Hematopoietic multipotent progenitor cell treated with erythropoietin and hydrocortisone succinate and interleukin-3 and kit ligand, for 4 days (in vitro differentiated cells): ENCODE measurements around the gene OBSL1.

Experiments used
- DNase-seq: peaks from one replicate; pipeline ENCODE4 v3.0.0-alpha.2; 2015

Gene OBSL1

DNA sequence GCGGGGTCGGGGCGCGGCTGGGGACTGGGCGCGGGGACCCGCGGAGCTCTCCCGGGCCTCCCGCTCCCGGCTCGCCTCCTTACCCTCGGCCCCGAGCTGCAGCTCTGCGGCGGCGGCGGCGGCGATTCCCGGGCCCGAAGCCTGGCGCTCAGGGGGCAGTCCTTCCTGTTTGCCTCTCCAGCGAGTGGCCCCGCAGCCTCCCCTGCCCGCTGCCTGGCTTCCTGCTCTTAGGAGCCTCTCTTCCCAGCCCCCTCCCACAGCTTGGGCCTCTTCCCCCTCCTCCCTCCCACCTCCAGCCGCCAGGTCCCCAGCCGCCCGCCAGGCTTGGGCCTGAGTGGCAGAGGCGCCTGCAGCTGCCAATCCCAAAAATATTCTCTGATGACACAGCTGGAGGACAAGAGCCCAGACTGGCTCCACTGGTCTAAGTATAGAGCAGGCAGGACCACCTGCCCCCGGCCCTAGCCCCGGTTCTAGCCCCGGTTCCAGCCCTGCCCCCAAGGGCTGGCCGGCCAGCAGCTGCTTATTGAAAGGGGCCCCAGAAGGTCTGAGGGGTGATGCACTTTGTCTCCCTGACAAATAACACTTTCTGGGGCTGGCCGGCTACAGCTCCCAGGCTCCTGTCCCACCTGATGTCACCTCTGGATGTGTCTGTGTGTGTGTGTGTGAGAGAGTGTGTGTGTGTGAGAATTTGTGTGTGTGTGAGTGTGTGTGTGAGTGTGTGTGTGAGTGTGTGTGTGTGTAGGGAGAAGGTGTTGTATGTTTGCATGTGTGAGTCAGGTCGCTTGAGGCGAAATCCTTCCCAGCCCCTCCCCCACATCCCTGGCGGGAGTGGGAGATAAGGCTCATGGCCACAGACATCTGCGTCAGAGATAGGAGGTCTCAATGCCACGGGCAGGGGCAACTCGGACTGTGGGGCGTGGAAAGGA lies at the start of gene OBSL1:
OBSL1 (minus strand) TSS at position 229 of the 926 bp plus-strand sequence. CDS start 307 bp downstream, outside the sequence.
- DNase-seq = peak; percentile 87

- DNase-seq = no peak
Measured at GRCh38 chr2:219620546-219620945, 49.2 kb upstream of the OBSL1 start.

- DNase-seq = no peak
Measured at GRCh38 chr2:219619235-219619634, 47.9 kb upstream of the OBSL1 start.

GRCh38 chr2:219618733-219619122 lies 47.4 kb upstream of the OBSL1 start:
- DNase-seq = no peak

- DNase-seq = no peak
Measured at GRCh38 chr2:219616550-219616949, 45.2 kb upstream of the OBSL1 start.

GRCh38 chr2:219615894-219616293 lies 44.6 kb upstream of the OBSL1 start:
- no peak for DNase-seq

DNA sequence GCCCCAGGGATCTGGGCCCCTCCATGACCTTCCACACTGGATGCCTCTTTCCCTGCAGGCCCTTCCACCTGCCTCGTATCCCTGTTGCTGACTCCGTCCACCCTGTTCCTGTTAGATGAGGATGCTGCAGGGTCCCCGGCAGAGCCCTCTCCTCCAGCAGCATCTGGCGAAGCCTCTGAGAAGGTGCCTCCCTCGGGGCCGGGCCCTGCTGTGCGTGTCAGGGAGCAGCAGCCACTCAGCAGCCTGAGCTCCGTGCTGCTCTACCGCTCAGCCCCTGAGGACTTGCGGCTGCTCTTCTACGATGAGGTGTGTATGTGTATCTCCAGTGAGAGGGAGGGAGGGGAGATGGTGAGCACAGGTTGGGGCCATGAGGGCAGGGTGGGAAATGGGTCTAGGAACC lies 43.7 kb upstream of the OBSL1 start:
- no peak for DNase-seq

DNA sequence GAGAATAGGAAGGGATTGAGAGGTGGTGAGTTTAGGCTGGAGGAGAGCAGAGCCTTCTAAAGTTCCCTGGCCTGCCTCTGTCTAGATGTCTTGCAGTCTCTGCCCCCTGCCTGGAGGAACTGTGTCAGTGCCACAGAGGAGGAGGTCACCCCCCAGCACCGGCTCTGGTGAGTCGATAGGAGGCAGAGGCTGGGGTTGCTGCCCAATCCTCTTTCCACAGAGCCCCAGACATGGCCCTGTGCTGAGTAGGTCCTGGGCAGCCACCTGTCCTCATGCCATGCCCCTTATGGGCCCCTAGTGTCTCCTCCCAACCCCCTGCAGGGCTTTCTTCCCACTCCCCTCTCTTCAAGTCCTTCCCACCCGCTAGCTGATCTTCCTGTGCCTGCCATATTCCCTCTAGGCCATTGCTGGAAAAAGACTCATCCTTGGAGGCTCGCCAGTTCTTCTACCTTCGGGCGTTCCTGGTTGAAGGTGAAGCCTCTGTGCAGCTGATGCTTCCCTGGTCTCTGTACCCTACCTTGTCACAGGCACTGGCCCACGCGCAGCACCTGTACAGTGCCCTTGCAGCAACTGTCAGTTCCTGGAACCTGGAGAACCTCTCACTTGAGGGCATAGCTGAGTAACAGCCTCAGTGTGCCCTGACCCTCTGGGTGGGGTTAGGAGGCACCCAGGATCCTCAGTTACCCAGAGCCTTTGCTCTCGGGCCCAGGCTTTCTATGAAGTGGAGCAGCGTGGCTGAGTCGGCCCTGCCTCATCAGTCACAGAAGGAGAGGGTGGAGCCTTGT lies 42.9 kb upstream of the OBSL1 start:
- no peak for DNase-seq

DNA sequence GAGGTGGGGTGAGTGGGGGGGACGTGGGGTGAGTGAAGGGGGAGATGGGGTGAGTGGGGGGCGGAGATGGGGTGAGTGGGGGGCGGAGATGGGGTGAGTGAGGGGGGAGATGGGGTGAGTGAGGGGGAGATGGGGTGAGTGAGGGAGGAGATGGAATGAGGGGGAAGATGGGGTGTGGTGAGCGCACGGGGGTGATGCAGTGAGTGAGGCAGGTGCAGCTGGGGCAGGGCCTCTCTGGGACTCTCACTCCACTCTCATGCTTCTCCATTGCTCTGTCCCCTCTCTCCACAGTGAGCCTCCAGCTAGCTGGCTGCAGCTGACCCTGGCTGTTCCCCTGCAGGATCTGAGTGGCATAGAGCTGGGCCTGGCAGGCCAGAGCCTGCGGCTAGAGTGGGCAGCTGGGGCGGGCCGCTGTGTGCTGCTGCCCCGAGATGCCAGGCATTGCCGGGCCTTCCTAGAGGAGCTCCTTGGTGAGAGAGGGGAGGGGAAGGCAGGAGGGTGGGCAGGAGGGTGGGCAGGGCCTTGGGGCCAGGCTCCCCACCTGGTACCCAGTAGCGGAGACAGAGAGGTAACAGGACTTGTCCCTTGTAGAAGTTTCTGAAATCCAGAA lies 42.2 kb upstream of the OBSL1 start:
- DNase-seq = no peak

GRCh38 chr2:219612577-219613286 lies 41.4 kb upstream of the OBSL1 start:
- DNase-seq = peak; percentile 44

DNA sequence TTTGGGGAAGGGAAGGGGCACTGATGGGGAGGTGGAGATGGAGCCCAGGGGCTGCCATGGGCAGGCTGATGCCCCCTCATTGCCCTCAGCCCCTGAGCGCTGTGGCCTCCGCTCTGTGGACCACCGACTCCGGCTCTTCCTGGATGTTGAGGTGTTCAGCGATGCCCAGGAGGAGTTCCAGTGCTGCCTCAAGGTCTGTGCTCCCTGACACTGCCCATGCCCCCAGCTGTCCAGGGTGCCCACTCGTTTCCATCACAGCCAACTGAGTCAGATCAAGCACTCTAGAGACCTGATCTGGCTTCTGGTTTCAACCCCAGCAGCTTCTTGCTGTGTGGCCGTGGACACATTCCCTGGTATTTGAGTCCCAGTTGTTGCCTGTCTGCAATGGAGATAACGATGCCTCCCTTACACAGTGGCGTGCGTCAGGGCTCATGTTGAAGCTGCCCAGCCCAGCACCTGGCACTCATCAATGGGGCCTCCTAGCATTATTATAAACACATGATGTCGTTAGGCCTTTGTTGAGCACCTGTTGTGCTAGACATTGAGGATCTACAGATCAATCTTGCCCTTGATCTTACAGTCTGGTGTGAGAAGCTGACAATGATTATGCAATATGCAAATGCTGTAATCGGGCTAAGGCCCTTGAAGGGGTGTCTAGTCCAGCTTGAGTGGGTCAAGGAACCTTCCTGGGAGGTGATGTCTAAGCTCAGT lies 40.7 kb upstream of the OBSL1 start:
- DNase-seq = peak; percentile 25

- DNase-seq = no peak
Measured at GRCh38 chr2:219611306-219611705, 40.0 kb upstream of the OBSL1 start.

GRCh38 chr2:219609149-219609750 lies 37.9 kb upstream of the OBSL1 start:
- DNase-seq = no peak

DNA sequence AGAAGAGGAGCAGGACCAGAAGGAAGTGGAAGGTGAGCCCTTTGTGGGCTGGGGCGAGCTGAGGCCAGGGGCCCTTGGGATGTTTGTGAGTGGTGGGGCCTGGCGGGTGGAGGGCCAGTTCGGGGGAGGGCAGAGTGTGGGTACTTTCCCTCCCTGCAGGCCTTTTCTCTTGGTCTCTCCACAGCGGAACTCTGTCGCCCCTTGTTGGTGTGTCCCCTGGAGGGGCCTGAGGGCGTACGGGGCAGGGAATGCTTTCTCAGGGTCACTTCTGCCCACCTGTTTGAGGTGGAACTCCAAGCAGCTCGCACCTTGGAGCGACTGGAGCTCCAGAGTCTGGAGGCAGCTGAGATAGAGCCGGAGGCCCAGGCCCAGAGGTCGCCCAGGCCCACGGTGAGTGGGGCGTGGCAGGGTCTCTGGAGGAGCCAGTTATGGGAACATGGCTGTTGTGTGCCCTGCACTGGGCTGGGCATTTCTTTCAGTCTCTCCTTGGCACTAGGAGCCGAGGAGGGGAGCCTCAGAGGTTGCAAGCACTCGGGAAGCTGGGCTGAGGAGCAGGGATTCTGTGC lies 37.1 kb upstream of the OBSL1 start:
- no peak for DNase-seq

GRCh38 chr2:219607931-219608330 lies 36.6 kb upstream of the OBSL1 start:
- DNase-seq = no peak

DNA sequence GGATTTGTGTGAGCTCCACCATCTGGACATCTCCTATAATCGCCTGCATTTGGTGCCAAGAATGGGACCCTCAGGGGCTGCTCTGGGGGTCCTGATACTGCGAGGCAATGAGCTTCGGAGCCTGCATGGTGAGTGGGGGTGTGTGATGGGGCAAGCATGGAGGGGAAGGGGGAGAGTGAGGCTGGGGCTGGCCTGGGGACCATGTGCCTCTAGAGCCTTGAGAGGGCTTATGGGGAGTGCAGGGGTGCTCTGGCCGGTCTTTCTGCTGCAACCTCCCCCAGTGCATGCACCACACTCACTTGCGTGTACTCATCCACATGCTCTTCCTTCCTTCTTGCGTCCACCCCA lies 34.2 kb upstream of the OBSL1 start:
- DNase-seq = no peak

- peak; percentile 50 for DNase-seq
Measured at GRCh38 chr2:219603771-219604170, 32.4 kb upstream of the OBSL1 start.

- DNase-seq = peak; percentile 21
Measured at GRCh38 chr2:219598308-219599078, 27.2 kb upstream of the OBSL1 start.

GRCh38 chr2:219597552-219598307 lies 26.4 kb upstream of the OBSL1 start, which contains the start of gene STK11IP:
Gene STK11IP, plus strand, starts transcription at chr2:219597857. Its CDS starts 263 bp downstream, at chr2:219598120.
- DNase-seq = peak; percentile 99
